SK-N-SH treated with all-trans-retinoic acid at 6 μM for 48 hours (cell line): ENCODE results near the gene PGM1.

Experiments
- ZC3H10 ChIP-seq: fragments of 250-450 bp; sonication (Bioruptor Pico); IDR thresholded peaks from 2 replicates; pipeline ENCODE4 v1.5.1; 2021; ENCODE audit warnings: mild to moderate bottlenecking, moderate library complexity
- ZFP3 ChIP-seq: fragments of 250-450 bp; sonication (Bioruptor Pico); IDR thresholded peaks from 2 replicates; pipeline ENCODE4 v1.5.0; 2020; ENCODE audit warnings: mild to moderate bottlenecking, moderate library complexity

DNA sequence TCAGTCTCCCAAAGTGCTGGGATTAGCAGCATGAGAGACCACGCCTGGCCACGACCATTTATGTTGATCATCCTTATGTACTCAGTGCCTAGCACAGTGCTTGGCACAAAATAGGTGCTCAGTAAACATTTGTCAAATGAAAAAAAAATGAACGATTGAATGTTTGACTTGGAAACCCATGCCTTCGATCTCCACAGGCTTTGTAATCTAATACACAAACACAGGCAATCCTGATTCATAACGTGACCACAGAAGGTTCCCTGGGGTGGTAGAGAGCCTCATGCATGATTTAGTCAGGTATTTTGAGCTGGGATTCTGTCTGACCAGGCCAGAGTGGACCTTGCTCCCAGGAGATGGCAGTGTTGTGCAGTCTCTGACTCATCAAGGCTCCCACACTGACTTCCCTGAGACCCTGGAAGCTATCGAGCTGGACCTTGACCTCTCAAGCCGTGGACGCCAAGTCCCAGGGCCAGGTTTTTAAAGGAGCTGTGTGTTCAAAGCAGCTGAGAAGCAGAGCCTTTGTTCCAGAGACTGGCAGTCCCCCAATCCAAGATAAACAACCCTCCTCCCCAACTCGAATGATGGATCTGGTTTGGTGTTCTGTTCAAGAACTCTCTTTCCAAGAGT, 81.1 kb downstream of the PGM1 start:
- TF ChIP-seq ZC3H10 (CRISPR knock-in tag) (no peak), ZFP3 (CRISPR knock-in tag) (no peak)
